ENCODE results near the gene HUNK.

HUNK gene

GRCh38 chr21:31898933-31899630, 26.3 kb downstream of the HUNK start:
- DNase-seq, result no peak

- no peak for DNase-seq
Measured at GRCh38 chr21:31900121-31900895, 27.5 kb downstream of the HUNK start.

DNA sequence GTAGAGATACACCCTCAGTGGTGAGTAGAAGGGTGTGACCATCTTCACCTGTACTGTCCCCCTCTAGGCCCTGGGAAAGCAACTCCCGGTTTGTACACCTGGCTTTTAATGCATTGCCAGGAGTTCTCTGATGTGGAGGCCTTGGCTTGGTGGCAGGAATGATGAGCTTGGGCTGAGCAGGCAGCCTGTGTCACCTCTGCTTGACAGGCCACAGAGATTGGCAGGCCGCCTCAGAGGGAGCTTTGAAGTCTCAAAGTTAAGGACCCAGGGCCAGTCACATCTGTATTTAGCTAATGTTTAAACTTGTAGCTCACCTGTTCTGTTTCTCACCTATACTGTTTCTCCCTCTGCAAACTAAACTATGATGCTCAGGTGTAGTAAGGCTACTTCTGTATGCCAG, 28.5 kb downstream of the HUNK start:
- no peak for DNase-seq

DNA sequence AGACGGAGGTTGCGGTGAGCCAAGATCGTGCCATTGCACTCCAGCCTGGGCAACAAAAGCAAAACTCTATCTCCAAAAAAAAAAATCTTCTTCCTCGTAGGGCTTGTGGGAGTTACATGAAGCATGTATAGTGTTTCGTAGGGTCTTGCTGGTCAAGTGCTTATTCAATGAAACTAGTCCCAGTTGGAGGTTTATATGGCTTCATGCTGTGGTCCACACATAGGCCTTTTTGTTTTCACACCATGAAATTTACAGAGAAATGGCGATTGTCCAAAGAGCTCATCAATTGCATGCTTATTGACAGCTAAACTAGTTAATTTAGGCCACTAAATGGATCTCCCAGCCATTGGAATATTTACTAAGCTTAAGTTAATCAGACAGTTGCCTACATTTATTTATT, 29.6 kb downstream of the HUNK start:
- DNase-seq, result no peak

DNA sequence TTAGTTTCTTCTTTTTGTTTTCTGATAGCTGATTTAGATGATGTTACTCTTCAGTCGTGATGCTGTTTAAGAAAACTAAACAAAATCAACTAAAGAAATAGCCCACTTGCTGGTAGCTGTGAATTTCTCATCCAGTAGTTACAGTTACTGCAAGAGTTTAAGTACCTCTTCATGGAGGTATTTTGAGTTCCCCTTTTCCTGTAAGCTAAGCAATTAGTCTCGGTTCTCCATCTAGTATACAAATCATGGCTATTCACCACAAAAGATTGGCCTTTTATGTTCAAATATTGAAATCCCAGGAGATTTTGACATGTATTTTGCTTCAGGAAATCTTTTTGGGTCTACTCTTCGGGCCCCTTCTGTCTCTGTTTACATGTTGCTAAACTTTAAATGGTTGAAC, 31.1 kb downstream of the HUNK start:
- no peak for DNase-seq

DNA sequence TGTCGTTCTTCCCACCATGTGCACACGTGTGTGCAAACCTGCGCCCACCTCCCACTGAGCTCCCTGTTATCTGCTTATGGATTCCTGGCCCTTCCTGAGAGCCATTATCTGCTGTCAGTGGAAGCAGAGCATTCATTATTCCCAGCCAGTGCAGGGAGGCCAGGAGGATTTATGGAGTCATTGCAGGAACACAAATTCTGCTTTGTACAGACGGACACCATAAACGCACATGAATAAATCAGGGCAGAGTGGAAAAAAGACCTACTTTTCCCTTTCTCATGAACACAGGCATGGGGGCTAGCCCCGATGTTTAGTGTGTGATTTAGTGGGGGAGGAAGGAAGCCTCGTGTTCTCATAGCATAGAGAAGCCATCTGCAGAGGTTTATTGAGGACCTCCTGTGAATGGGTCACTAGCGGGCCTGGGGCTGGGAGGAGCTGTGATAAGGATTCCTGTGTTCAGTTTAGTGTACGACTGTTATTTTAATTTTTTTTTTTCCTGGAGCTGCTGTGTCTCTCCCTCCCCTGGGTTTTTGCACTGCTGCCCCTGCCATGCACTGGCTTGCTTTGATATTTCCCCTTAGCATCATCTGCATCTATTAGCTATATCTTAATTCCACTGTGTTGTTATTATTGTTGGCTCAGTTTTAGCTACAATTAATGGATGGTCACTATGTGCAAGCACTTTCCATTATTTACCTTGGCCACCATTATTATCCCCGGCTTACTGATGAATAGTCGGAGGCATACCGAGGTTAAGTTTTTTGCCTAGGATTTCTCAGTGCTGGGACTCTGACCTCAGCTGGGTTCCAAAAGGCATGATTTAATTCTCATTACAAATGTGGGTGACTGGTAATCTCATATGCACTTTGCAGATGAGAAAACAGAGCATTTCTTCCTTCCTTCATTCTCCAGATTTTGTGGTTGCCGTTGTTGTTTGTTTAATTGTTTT, 33.0 kb downstream of the HUNK start:
- DNase-seq, result no peak

GRCh38 chr21:31908106-31909031, 35.5 kb downstream of the HUNK start:
- DNase-seq, result no peak

- no peak for DNase-seq
Measured at GRCh38 chr21:31909153-31910073, 36.6 kb downstream of the HUNK start.

- DNase-seq, result no peak
Measured at GRCh38 chr21:31910074-31910470, 37.3 kb downstream of the HUNK start.

DNA sequence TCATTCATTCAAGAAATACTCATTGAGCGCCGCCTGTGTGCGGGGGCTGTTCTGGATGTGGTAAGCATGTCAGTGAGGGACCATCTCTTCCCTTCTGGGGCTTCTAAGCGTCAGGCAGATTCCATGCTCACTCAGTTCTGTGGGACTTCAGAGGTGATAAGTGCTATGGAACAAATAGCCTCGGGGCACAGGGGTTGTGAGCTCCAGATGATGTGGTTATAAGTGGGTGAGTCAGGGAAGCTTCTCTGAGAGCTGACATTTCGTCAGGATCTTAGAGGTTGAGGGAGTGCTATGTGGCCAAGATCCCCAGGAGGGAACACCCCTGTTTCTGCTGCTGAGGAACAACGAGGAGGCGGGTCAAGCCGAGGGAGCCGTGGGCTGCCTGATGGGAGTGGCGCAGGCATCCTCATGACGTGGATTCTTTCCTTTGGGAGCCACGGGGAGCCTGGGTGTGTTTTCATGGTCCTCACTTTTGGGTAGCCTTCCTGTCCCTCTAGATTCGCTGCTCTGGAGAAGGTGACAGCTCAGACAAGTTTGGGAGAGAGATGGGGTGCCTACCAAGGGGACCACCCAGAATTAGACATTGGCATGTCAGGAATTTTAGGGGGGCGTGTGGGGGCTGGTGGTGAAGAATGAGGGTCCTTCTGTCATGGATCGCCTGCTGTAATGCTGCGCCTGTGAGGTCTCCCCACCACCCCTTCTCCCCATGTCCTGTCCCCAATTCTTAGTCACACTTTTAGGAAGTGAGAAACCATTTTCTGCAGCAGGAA, 38.5 kb downstream of the HUNK start:
- no peak for DNase-seq

GRCh38 chr21:31912501-31912900, 39.7 kb downstream of the HUNK start:
- DNase-seq, result no peak

DNA sequence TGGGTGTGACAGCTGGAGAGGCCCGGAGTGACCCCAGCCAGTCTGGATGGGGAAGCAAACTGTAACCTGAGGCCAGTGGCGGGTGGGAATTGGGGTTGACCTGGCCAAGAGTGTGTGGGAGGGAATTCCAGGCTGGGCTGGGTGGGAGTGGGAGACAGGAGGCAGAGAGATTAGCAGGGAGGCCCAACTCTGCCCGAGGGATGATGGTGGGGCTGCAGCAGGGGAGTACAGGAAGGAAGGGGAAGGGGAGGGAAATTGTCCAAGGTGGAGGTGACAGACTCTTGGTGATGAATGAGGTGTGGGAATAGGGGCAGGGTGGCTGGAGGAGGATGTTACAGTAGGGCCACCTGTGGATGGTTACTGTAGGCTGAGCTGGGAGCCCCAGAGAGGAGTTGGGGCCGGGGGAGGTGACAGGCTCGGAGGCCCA, 40.4 kb downstream of the HUNK start:
- DNase-seq, result no peak

DNA sequence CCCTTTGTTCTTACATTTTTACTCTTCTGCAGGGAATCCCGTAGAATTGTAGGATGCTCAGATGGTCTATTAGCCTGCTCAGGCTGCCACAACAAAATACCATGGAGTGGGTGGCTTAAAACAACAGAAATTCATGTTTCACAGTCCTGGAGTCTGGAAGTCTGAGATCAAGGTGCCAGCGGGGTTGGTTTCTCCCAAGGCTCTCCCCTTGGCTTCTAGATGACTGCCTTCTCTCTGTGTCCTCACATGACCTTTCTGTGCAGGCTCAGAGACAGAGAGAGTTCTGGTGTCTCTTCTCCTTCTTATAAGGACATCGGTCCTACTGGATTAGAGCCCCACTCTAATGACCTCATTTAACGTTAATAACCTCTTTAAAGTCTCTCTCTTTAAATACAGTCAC, 41.7 kb downstream of the HUNK start:
- DNase-seq, result no peak

DNA sequence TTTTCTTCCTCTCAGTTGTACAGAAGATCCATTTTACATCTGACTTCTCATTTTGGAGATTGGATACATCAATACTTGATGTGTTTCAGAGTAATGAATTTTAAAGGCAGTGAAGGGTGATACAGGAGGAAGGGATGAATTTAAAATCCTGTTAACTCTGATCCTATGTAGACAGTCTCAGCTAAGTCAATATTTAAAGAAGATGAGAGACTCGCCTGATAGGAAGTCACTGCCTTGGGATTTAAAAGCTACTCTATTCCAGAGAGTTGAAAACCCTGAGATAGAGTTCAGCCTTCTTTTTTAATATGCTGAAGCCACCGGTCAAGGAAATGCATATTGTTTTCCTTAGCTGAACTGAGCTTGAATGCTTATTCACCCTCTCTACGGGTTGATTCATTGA, 42.7 kb downstream of the HUNK start:
- DNase-seq, result no peak

GRCh38 chr21:31917108-31917507, 44.3 kb downstream of the HUNK start:
- DNase-seq, result no peak

DNA sequence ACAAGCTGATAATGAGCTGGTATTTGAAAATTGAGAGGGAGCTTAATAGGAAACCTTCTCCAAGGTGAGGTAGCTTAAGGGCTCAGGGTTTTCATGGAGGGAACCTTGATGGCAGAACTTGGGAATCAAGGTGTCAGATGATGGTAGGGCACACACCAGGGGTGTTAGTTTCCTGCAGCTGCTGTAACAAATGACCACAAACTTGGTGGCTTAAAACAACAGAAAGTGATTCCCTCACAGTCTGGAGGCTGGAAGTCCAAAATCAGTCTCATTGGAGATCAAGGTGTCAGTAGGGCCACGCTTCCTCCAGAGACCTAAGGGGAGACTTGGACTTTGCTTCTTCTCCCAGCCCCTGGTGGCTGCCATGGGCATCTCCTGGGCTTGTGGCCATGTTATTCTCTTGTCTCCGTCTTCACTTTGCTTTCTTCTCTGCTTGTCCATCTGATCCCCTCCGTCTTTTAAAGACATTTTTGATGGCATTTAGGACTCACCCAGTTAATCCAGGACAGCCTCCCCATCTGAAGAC, 45.5 kb downstream of the HUNK start:
- no peak for DNase-seq

DNA sequence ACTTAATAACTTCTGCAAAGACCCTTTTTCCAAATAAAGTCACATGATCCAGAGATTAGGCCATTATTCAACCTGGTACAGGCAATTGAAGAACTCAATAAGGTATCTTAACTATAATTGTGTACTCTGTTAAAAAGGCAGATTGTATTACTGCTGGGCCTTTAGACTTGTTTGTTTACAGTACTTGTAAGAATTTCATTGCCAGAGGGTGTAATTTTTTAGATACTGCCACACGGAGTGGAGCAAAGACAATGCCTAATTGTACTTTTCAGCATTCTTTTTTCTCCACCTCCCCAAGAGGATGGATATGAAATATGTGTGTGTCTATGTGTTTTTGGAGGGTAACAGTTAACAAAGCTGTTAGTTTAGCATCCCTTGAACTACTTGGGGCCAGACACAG, 47.5 kb downstream of the HUNK start:
- no peak for DNase-seq

DNA sequence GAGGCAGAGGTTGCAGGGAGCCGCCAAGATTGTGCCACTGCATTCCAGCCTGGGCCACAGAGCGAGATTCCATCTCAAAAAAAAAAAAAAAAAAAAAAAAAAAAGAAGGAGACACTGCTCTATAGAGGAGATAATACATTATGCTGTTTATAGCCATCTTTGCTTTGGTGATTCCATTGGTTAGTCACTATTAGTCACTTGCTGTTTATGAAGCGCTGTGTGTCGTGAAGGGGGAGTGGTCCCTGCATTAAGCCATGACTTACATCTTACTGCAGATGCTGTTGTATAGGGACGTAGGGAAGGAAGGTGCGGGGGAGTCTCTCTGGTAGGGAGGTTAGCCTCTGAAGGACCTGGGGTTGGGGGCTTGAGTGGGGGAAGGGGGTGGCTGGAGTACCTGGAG, 48.3 kb downstream of the HUNK start:
- DNase-seq, result no peak

- no peak for DNase-seq
Measured at GRCh38 chr21:31922881-31923280, 50.1 kb downstream of the HUNK start.

DNA sequence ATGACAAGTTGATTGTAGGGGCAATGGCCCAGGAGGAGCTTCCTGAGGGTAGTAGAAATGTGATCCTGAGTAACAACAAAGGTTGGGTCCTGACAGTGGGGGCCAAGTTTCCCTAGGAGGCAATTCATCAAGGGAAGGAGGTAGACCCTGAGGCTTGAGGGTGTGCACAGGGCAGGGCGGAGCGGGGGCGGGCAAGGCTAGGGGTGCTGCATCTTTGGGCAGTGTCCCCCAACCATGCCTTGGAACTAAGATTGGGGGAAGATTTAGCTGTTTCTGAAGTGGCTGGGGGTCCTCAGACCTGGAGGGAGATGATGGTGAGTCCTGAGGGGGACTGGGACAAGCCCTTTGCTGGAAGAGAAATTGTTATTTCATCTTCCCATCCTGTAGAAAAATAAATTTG, 50.9 kb downstream of the HUNK start:
- no peak for DNase-seq

Measured in stimulated activated CD8-positive, alpha-beta memory T cell treated with anti-CD3 and anti-CD28 coated beads, Interleukin-4, amount 100 ng/mL, for 48 hours (primary cell).